HG03045 (cell line): ENCODE results near the gene RAMAC.
"Not testable (repeated sequence)": the region's sequence is repeated elsewhere in the genome, so short reads cannot be mapped to it uniquely, and the experiment has no call there.

Source experiments
- ATAC-seq: cut with Tn5 transposase; IDR thresholded peaks from one replicate; pipeline ENCODE4 v1.9.1; 2021; ENCODE audit warnings: mild to moderate bottlenecking, moderate library complexity; ENCODE audit not compliant: unreplicated experiment

Gene RAMAC

DNA sequence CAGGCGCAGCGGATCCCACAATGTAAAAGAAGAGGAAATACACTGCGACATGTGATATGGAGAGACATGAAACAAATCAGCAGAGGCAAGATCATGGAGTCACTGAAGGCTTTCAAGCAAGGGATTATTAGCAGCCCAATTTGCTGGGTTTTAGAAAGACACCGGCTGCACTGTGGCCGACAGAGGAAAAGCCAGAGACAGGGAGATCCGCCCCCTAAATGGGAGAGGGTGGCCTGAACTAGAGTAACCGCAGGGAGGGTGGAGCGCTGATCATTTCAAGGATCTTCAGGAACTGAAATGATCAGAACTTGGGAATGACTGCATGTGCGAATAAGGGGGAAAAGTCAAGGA is 26.0 kb downstream of the RAMAC start:
- ATAC-seq, result no peak

DNA sequence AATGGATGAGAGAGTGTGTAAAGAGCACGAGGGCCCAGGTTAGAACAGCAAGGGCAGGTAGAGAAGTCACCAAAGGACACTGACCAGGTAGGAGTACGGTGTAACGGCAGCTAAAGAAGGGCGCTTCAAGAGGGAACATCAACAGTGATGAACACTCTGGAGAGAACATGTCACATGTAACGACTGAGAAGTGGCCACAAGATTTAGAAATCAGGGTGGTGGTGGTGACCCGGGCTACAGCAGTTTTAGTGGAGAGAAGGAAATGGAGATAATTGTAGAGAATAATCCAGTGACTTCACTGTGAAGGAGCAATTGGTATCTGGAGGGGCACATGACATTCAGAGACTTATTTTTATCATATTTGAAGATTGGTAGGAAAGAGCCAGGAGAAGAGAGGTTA is 26.6 kb downstream of the RAMAC start:
- ATAC-seq, result no peak

DNA sequence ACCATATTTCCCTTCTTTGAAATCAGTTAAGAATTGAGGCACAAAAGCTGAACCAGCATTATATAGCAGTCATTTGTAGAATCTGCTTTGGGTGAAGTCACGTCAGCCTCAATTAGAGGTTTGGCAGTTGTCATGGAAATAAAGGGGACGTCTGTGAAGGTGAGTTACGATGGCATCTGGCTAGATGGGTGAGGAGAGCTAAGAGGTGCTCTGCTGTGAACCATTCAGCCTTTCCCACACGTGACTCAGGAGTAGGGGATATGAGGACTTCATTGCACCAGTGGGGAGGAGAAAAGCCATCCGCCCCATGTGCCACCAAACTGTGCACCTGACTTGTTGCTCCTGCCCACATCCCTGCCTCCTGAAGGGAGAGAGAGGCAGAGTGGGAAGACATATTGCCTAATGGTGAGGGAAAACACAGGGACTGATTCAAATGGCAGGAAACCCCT is 28.2 kb downstream of the RAMAC start:
- no peak for ATAC-seq

DNA sequence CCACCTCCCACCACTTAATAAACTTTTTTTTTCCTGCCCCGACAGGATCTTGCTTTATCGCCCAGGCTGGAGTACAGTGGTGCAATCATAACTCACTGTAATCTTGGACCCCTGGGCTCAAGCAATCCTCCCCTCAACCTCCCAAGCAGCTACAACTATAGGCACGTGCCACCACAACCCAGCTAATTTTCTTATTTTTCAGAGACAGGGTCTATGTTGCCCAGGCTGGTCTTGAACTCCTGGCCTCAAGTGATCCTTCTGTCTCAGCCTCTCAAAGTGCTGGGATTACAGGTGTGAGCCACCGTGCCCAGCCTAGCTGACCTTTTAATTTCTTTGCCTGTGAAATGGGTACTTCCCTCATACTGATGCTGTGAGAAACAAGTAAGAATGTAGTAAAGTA is 29.4 kb downstream of the RAMAC start:
- no peak for ATAC-seq

GRCh38 chr15:83016906-83017305 is 30.9 kb downstream of the RAMAC start:
- ATAC-seq, result no peak

- no peak for ATAC-seq
Measured at GRCh38 chr15:83018436-83018835, 32.4 kb downstream of the RAMAC start.

DNA sequence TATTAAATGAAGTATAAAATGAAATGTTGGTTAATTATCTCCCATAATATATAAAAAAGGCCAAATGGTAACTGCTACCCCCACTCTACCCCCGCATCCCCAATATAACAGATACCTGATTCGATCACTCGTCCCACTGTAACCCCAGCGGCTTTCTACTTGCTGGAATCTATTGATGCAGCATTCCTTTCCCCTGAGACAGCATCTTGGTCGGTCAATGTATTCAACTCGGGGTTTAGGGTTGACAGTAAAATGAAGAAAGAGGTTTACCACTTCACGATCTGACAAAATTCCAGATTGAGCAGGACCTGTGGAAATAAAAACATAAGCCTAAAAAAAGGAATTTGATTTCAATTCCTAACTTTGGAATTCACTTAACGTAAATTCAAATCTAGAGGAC is 44.0 kb downstream of the RAMAC start:
- no peak for ATAC-seq

DNA sequence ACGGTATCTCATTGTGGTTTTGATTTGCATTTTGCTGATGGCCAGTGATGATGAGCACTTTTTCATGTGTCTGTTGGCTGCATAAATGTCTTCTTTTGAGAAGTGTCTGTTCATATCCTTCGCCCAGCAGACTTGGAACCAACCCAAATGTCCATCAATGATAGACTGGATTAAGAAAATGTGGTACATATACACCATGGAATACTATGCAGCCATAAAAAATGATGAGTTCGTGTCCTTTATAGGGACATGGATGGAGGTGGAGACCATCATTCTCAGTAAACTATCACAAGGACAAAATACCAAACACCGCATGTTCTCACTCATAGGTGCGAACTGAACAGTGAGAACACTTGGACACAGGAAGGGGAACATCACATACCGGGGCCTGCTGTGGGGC is 45.2 kb downstream of the RAMAC start:
- not testable (repeated sequence) for ATAC-seq

- ATAC-seq, result no peak
Measured at GRCh38 chr15:83036253-83036652, 50.2 kb downstream of the RAMAC start.

- ATAC-seq, result no peak
Measured at GRCh38 chr15:83039206-83039605, 53.2 kb downstream of the RAMAC start.
